ENCODE measurements around the gene SLC10A6. TPM values are rescaled to one million over a fixed set of nuclear protein-coding genes. Genes with fewer than 3 reads are reported as not detected.
"Not testable (repeated sequence)": the region's sequence is repeated elsewhere in the genome, so short reads cannot be mapped to it uniquely, and the experiment has no call there.

The SLC10A6 gene
- total and polyA plus RNA-seq, 2 of the 13 experiments (the other 11 are each of a cell fraction or from before 2014, with no cell fraction given) = not detected

DNA sequence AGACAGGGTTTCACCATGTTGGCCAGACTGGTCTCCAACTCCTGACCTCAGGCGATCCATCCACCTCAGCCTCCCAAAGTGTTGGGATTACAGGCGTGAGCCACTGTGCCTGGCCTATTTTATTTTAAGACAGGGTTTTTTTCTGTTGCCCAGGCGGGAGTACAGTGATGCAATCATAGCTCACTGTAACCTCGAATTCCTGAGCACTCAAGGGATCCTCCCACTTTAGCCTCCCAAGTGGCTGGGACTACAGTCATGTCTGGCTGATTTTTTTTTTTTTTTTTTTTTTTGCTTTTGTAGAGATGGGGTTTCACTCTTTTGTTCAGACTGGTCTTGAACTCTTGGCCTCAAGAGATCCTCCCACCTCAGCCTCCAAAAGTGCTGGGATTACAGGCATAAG, 26.3 kb upstream of the SLC10A6 start:
- H3K27me3 ChIP-seq (ENCODE audit: control insufficient read depth in 1 of 2, insufficient read depth in 2 of 2, low read length in 2 of 2); FAIRE-seq; in situ Hi-C loops (cut with HindIII; ENCODE audit: extremely low pct_ligation_motif_present, low pct_unique_long_range_greater_than_20kb); POLR2A ChIA-PET; H3K4me2 ChIP-seq (ENCODE audit: low read depth, low read length); H3K4me1 ChIP-seq (ENCODE audit: insufficient read depth, low read length); H3K4me3 ChIP-seq (replicated peaks in 1 of 3; ENCODE audit: insufficient read depth in 1 of 3, low read depth in 2 of 3, low read length in 3 of 3); H4K20me1 ChIP-seq (ENCODE audit: insufficient read depth, low read length); H3K79me2 ChIP-seq (ENCODE audit: insufficient read depth, low read length); intact Hi-C loops (cut with micrococcal nuclease; ENCODE audit: unreplicated experiment); H2AFZ ChIP-seq (ENCODE audit: low read length); DNase-seq (ENCODE audit: low spot score); CTCF ChIA-PET (ENCODE audit: low intra/inter-chr PET ratio, low total read pairs); H3K9ac ChIP-seq (ENCODE audit: insufficient read depth, low read depth, low read length); H3K36me3 ChIP-seq (replicated peaks in 1 of 2; ENCODE audit: control insufficient read depth in 1 of 2, insufficient read depth in 2 of 2, low read length in 2 of 2); BruUV-seq (replicated peaks); ATAC-seq; H3K27ac ChIP-seq (ENCODE audit: extremely low read length, insufficient read depth, low read length): not testable (repeated sequence)
- TF ChIP-seq, protein P1, sequence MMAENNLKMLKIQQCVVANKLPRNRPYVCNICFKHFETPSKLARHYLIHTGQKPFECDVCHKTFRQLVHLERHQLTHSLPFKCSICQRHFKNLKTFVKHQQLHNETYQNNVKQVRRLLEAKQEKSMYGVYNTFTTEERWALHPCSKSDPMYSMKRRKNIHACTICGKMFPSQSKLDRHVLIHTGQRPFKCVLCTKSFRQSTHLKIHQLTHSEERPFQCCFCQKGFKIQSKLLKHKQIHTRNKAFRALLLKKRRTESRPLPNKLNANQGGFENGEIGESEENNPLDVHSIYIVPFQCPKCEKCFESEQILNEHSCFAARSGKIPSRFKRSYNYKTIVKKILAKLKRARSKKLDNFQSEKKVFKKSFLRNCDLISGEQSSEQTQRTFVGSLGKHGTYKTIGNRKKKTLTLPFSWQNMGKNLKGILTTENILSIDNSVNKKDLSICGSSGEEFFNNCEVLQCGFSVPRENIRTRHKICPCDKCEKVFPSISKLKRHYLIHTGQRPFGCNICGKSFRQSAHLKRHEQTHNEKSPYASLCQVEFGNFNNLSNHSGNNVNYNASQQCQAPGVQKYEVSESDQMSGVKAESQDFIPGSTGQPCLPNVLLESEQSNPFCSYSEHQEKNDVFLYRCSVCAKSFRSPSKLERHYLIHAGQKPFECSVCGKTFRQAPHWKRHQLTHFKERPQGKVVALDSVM (CRISPR knock-in tag; IDR thresholded peaks at IDR 0.05) = 0 out of 2 replicates have a peak, but pooled peaks have one; percentile 27
- 43% methylated on average over 4 of the region's 4 CpGs for WGBS (ENCODE audit: low lambda C conversion rate)
- peaks cover 16% of the 10 kb centered on the region; the same call in 1 of the 2 replicates for H3K9me3 ChIP-seq (ENCODE audit: low read length)

DNA sequence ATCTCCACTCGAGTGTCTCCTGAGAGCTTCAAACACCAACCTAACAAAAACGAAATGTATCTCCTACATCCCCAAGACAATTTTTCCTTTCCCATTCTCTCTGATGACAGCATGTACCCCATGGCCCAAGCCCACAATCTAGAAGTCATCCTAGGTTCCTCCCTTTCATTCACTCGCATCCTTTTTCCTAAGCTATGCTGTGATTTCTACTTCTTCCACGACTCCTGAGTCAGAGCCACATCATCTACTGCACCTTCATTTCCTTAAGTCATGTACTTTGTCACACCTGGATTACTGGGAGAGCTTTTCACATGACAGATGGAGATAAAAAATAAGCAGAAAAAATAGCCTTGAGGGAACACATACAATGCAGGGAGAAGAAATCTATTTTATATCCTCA, 23.0 kb upstream of the SLC10A6 start:
- Histone ChIP-seq H4K20me1 (ENCODE audit: insufficient read depth, low read length) (no peaks in the 10 kb centered on the region), H3K36me3 (replicated peaks in 1 of 2; ENCODE audit: control insufficient read depth in 1 of 2, insufficient read depth in 2 of 2, low read length in 2 of 2) (no peaks in the 10 kb centered on the region), H3K9ac (ENCODE audit: insufficient read depth, low read depth, low read length) (no peak overlapping the region), H3K4me3 (replicated peaks in 1 of 3; ENCODE audit: insufficient read depth in 1 of 3, low read depth in 2 of 3, low read length in 3 of 3) (no peak overlapping the region), H3K27me3 (ENCODE audit: control insufficient read depth in 1 of 2, insufficient read depth in 2 of 2, low read length in 2 of 2) (peaks cover 0 to 3% of the 10 kb centered on the region in 2 experiments; a peak in 1 of 5 replicates), H3K27ac (ENCODE audit: extremely low read length, insufficient read depth, low read length) (no peak overlapping the region), H3K4me1 (ENCODE audit: insufficient read depth, low read length) (no peaks in the 10 kb centered on the region), H2AFZ (ENCODE audit: low read length) (no peak overlapping the region), H3K4me2 (ENCODE audit: low read depth, low read length) (no peak overlapping the region), H3K9me3 (ENCODE audit: low read length) (no peaks in the 10 kb centered on the region), H3K79me2 (ENCODE audit: insufficient read depth, low read length) (no peaks in the 10 kb centered on the region)
- ATAC-seq (no peak), DNase-seq (ENCODE audit: low spot score) (no peak), FAIRE-seq (no peak)
- POLR2A ChIA-PET = no interaction called here
- intact Hi-C loops (cut with micrococcal nuclease; ENCODE audit: unreplicated experiment) = no loop called here
- CTCF ChIA-PET (ENCODE audit: low intra/inter-chr PET ratio, low total read pairs) = no interaction called here
- BruUV-seq (replicated peaks) = no TSS peak
- 10% methylated on average over 4 of the region's 4 CpGs for WGBS (ENCODE audit: low lambda C conversion rate)
- in situ Hi-C loops (cut with HindIII; ENCODE audit: extremely low pct_ligation_motif_present, low pct_unique_long_range_greater_than_20kb) = no loop called here
- TF ChIP-seq GATAD2A (CRISPR knock-in tag; IDR thresholded peaks at IDR 0.05) = no peak
- no peak for TF ChIP-seq ZNF44 (CRISPR knock-in tag; IDR thresholded peaks at IDR 0.05)
- TF ChIP-seq, protein P2, sequence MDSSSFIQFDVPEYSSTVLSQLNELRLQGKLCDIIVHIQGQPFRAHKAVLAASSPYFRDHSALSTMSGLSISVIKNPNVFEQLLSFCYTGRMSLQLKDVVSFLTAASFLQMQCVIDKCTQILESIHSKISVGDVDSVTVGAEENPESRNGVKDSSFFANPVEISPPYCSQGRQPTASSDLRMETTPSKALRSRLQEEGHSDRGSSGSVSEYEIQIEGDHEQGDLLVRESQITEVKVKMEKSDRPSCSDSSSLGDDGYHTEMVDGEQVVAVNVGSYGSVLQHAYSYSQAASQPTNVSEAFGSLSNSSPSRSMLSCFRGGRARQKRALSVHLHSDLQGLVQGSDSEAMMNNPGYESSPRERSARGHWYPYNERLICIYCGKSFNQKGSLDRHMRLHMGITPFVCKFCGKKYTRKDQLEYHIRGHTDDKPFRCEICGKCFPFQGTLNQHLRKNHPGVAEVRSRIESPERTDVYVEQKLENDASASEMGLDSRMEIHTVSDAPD (CRISPR knock-in tag; IDR thresholded peaks at IDR 0.05) = no peak
- TF ChIP-seq, protein P3, sequence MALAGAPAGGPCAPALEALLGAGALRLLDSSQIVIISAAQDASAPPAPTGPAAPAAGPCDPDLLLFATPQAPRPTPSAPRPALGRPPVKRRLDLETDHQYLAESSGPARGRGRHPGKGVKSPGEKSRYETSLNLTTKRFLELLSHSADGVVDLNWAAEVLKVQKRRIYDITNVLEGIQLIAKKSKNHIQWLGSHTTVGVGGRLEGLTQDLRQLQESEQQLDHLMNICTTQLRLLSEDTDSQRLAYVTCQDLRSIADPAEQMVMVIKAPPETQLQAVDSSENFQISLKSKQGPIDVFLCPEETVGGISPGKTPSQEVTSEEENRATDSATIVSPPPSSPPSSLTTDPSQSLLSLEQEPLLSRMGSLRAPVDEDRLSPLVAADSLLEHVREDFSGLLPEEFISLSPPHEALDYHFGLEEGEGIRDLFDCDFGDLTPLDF (CRISPR knock-in tag; IDR thresholded peaks at IDR 0.05) = no peak
- TF ChIP-seq ZNF263 (CRISPR knock-in tag; IDR thresholded peaks at IDR 0.05) = no peak
- TF ChIP-seq HNRNPUL1 (IDR thresholded peaks at IDR 0.05; ENCODE audit: low read depth, low read length) = no peak
- no peak for TF ChIP-seq PRPF4 (IDR thresholded peaks at IDR 0.05; ENCODE audit: low read depth, low read length, poor library complexity, severe bottlenecking)
- no peak for TF ChIP-seq MXD4 (CRISPR knock-in tag; IDR thresholded peaks at IDR 0.05)
- no peak for TF ChIP-seq MBD4 (IDR thresholded peaks at IDR 0.05; ENCODE audit: borderline replicate concordance, low read length)
- no peak for TF ChIP-seq ZFP1 (CRISPR knock-in tag; IDR thresholded peaks at IDR 0.05)
- TF ChIP-seq AHR (CRISPR knock-in tag; IDR thresholded peaks at IDR 0.05) = no peak
- TF ChIP-seq, protein P4, sequence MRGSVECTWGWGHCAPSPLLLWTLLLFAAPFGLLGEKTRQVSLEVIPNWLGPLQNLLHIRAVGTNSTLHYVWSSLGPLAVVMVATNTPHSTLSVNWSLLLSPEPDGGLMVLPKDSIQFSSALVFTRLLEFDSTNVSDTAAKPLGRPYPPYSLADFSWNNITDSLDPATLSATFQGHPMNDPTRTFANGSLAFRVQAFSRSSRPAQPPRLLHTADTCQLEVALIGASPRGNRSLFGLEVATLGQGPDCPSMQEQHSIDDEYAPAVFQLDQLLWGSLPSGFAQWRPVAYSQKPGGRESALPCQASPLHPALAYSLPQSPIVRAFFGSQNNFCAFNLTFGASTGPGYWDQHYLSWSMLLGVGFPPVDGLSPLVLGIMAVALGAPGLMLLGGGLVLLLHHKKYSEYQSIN (CRISPR knock-in tag; IDR thresholded peaks at IDR 0.05; ENCODE audit: borderline replicate concordance) = no peak
- no peak for TF ChIP-seq CAMTA2 (CRISPR knock-in tag; IDR thresholded peaks at IDR 0.05; ENCODE audit: borderline replicate concordance)
